IPS-20b (cell line): Measurements from ENCODE around the gene KCNQ2.

ENCODE experiments used
- H3K27ac ChIP-seq: one replicate; pipeline ENCODE4 v1.5.1; 2013; ENCODE audit warnings: low read length
- H3K27me3 ChIP-seq: 2 replicates; pipeline ENCODE4 v1.6.1; 2013; ENCODE audit warnings: mild to moderate bottlenecking, low read length, inconsistent platforms; ENCODE audit not compliant: insufficient read depth
- H3K36me3 ChIP-seq: 2 replicates; pipeline ENCODE4 v1.6.1; 2013; ENCODE audit warnings: low read depth, mild to moderate bottlenecking, inconsistent platforms, low read length, moderate library complexity; ENCODE audit not compliant: insufficient read depth
- H3K4me1 ChIP-seq: 2 replicates; pipeline ENCODE4 v1.6.1; 2013; ENCODE audit warnings: mild to moderate bottlenecking, control low read depth, inconsistent platforms, low read length, moderate library complexity; ENCODE audit not compliant: insufficient read depth
- H3K4me3 ChIP-seq: 2 replicates; pipeline ENCODE4 v1.5.1; 2013; ENCODE audit warnings: mild to moderate bottlenecking, low read length, inconsistent platforms
- H3K9ac ChIP-seq: 2 replicates; pipeline ENCODE4 v1.6.1; 2013; ENCODE audit warnings: low read depth, mild to moderate bottlenecking, inconsistent platforms, low read length, moderate library complexity
- H3K9me3 ChIP-seq: 2 replicates; pipeline ENCODE4 v1.6.1; 2013; ENCODE audit warnings: mild to moderate bottlenecking, low read depth, low read length, inconsistent platforms; ENCODE audit not compliant: insufficient read depth

The KCNQ2 gene

GRCh38 chr20:63370618-63371187 is 101.8 kb downstream of the KCNQ2 start:
- Histone ChIP-seq H3K27me3 (no peaks in the 10 kb centered on the region), H3K36me3 (no peaks in the 10 kb centered on the region), H3K4me1 (no peaks in the 10 kb centered on the region), H3K27ac (no peak overlapping the region), H3K9ac (no peak overlapping the region), H3K9me3 (no peaks in the 10 kb centered on the region), H3K4me3 (no peak overlapping the region)

- Histone ChIP-seq H3K9ac (no peak overlapping the region), H3K4me1 (no peaks in the 10 kb centered on the region), H3K9me3 (no peaks in the 10 kb centered on the region), H3K36me3 (no peaks in the 10 kb centered on the region), H3K27ac (no peak overlapping the region), H3K27me3 (no peaks in the 10 kb centered on the region), H3K4me3 (no peak overlapping the region)
These were observed 102.5 kb downstream of the KCNQ2 start for GRCh38 chr20:63369724-63370617.

GRCh38 chr20:63369024-63369530 is 103.4 kb downstream of the KCNQ2 start:
- Histone ChIP-seq H3K9me3 (no peaks in the 10 kb centered on the region), H3K9ac (no peak overlapping the region), H3K27me3 (no peaks in the 10 kb centered on the region), H3K36me3 (no peaks in the 10 kb centered on the region), H3K4me3 (no peak overlapping the region), H3K4me1 (no peaks in the 10 kb centered on the region), H3K27ac (no peak overlapping the region)

- no peaks in the 10 kb centered on the region for H3K4me1 ChIP-seq
- H3K27me3 ChIP-seq = peaks cover 7% of the 10 kb centered on the region
- H3K9ac ChIP-seq = no peak overlapping the region
- H3K27ac ChIP-seq = no peak overlapping the region
- no peaks in the 10 kb centered on the region for H3K36me3 ChIP-seq
- no peaks in the 10 kb centered on the region for H3K9me3 ChIP-seq
- H3K4me3 ChIP-seq = no peak overlapping the region
These were observed 104.3 kb downstream of the KCNQ2 start for GRCh38 chr20:63368151-63368550.

GRCh38 chr20:63367446-63368055 is 104.9 kb downstream of the KCNQ2 start:
- Histone ChIP-seq H3K36me3 (no peaks in the 10 kb centered on the region), H3K9me3 (no peaks in the 10 kb centered on the region), H3K4me1 (no peaks in the 10 kb centered on the region), H3K9ac (no peak overlapping the region), H3K27ac (no peak overlapping the region), H3K27me3 (peaks cover 13% of the 10 kb centered on the region), H3K4me3 (no peak overlapping the region)

- Histone ChIP-seq H3K4me1 (no peaks in the 10 kb centered on the region), H3K9ac (no peak overlapping the region), H3K36me3 (no peaks in the 10 kb centered on the region), H3K27me3 (peaks cover 22% of the 10 kb centered on the region), H3K27ac (no peak overlapping the region), H3K9me3 (no peaks in the 10 kb centered on the region), H3K4me3 (no peak overlapping the region)
These were observed 105.8 kb downstream of the KCNQ2 start for GRCh38 chr20:63366390-63367365.

GRCh38 chr20:63365601-63366389 is 106.7 kb downstream of the KCNQ2 start:
- Histone ChIP-seq H3K9ac (no peak overlapping the region), H3K27me3 (peaks cover 29% of the 10 kb centered on the region), H3K4me1 (no peaks in the 10 kb centered on the region), H3K4me3 (no peak overlapping the region), H3K27ac (no peak overlapping the region), H3K9me3 (no peaks in the 10 kb centered on the region), H3K36me3 (no peaks in the 10 kb centered on the region)

GRCh38 chr20:63364801-63365585 is 107.5 kb downstream of the KCNQ2 start:
- Histone ChIP-seq H3K4me1 (no peaks in the 10 kb centered on the region), H3K4me3 (no peak overlapping the region), H3K36me3 (no peaks in the 10 kb centered on the region), H3K9ac (no peak overlapping the region), H3K9me3 (no peaks in the 10 kb centered on the region), H3K27ac (no peak overlapping the region), H3K27me3 (peaks cover 37% of the 10 kb centered on the region)

GRCh38 chr20:63363981-63364561 is 108.4 kb downstream of the KCNQ2 start:
- H3K4me1 ChIP-seq = no peaks in the 10 kb centered on the region
- H3K27me3 ChIP-seq = peaks cover 44% of the 10 kb centered on the region
- H3K27ac ChIP-seq = no peak overlapping the region
- no peak overlapping the region for H3K9ac ChIP-seq
- no peaks in the 10 kb centered on the region for H3K9me3 ChIP-seq
- H3K36me3 ChIP-seq = no peaks in the 10 kb centered on the region
- no peak overlapping the region for H3K4me3 ChIP-seq
